Natural killer cell (primary cell): ENCODE measurements around the gene CD79B. TPM values are rescaled to one million over a fixed set of nuclear protein-coding genes. Genes with fewer than 3 reads are reported as not detected.
A peak's percentile ranks its signal among the peaks of the same experiment; 100 is the strongest.

ENCODE experiments used
- ATAC-seq, 3 donors: fragments of 150-1000 bp in 2 of 3; fragments of 200-7000 bp in 1 of 3; cut with Tn5 transposase; 1 replicate in 1 of 3; 2 replicates in 2 of 3; pipeline ENCODE4 v1.10.0; 2021; ENCODE audit warnings: mild to moderate bottlenecking in 2 of 3, moderate library complexity in 2 of 3
- DNase-seq, 2 donors: peaks; one replicate each; pipeline versions ENCODE4 v3.0.0 to v3.0.0-alpha.2; 2013 to 2021; ENCODE audit warnings: mixed read lengths in 1 of 2
- H3K27ac ChIP-seq: one replicate; pipeline ENCODE4 v1.5.1; 2013; ENCODE audit warnings: mild to moderate bottlenecking, low read length
- H3K27me3 ChIP-seq: one replicate; pipeline ENCODE4 v1.6.1; 2013; ENCODE audit warnings: low read length; ENCODE audit not compliant: control insufficient read depth, insufficient read depth
- H3K36me3 ChIP-seq: one replicate; pipeline ENCODE4 v1.6.1; 2013; ENCODE audit warnings: low read length; ENCODE audit not compliant: control insufficient read depth, insufficient read depth
- H3K4me1 ChIP-seq: one replicate; pipeline ENCODE4 v1.6.1; 2013; ENCODE audit warnings: low read length; ENCODE audit not compliant: control insufficient read depth, insufficient read depth
- H3K4me3 ChIP-seq: one replicate; pipeline ENCODE4 v1.5.1; 2013; ENCODE audit warnings: low read length
- H3K9me3 ChIP-seq: one replicate; pipeline ENCODE4 v1.6.1; 2013; ENCODE audit warnings: low read length; ENCODE audit not compliant: control insufficient read depth, insufficient read depth
- H3K27ac Mint-ChIP-seq, 2 donors: one replicate each; pipeline ENCODE4 v1.8.0; 2022; ENCODE audit warnings: mild to moderate bottlenecking in 2 of 2, mixed read lengths in 2 of 2, moderate library complexity in 1 of 2
- H3K27me3 Mint-ChIP-seq, 2 donors: one replicate each; pipeline ENCODE4 v1.8.0; 2022; ENCODE audit warnings: low read depth in 2 of 2, mixed read lengths in 2 of 2
- H3K36me3 Mint-ChIP-seq: one replicate; pipeline ENCODE4 v1.8.0; 2022; ENCODE audit warnings: mixed read lengths
- H3K4me1 Mint-ChIP-seq, 2 donors: one replicate each; pipeline ENCODE4 v1.8.0; 2022; ENCODE audit warnings: mixed read lengths in 2 of 2
- H3K4me3 Mint-ChIP-seq: one replicate; pipeline ENCODE4 v1.8.0; 2022; ENCODE audit warnings: mild to moderate bottlenecking, moderate library complexity, mixed read lengths
- H3K9me3 Mint-ChIP-seq, 2 donors: one replicate each; pipeline ENCODE4 v1.8.0; 2022; ENCODE audit warnings: mixed read lengths in 2 of 2
- CTCF ChIP-seq: fragments of 200-600 bp; IDR thresholded peaks from one replicate; pipeline ENCODE4 v1.8.0; 2022; ENCODE audit warnings: antibody characterized with exemption
- WGBS: methylation state at CpG from one replicate; pipeline ENCODE4 v1.1.7; 2013; ENCODE audit warnings: missing lambda C conversion rate; ENCODE audit not compliant: insufficient coverage; 5-methylcytosine and 5-hydroxymethylcytosine counted together
- intact Hi-C: fragments of 100-400 bp; cut with micrococcal nuclease; formaldehyde crosslinking; loops from one replicate; pipeline ENCODE4 v1.14.2; 2022
- total RNA-seq, 4 donors: library from RNA; stranded (reverse); fragments of 120-200 nt in 1 of 4; gene quantifications; one replicate each; pipeline versions ENCODE4 v1.2.3 to v1.2.4, GENCODE V29; 2013 to 2022

Gene CD79B
- total RNA-seq, 3 donors from 2014 or later (not counting 1 experiment from before 2014, with no cell fraction given) = 26.9 to 28.9 (median 27.2) TPM

- Histone ChIP-seq H3K27me3 (no peaks in the 10 kb centered on the region), H3K4me3 (no peak overlapping the region), H3K27ac (peak overlapping the region; percentile 71), H3K4me1 (peaks cover 35% of the 10 kb centered on the region), H3K36me3 (no peaks in the 10 kb centered on the region), H3K9me3 (no peaks in the 10 kb centered on the region)
- TF ChIP-seq CTCF = no peak
- intact Hi-C loops = no loop called here
- whole genome bisulfite sequencing = 17% methylated on average over 9 of the region's 11 CpGs
- Mint-ChIP-seq H3K9me3 (no peaks in the 10 kb centered on the region), H3K4me1 (peaks cover 14 to 22% of the 10 kb centered on the region in 2 donors), H3K27me3 (no peaks in the 10 kb centered on the region), H3K36me3 (no peaks in the 10 kb centered on the region), H3K27ac (peak overlapping the region; percentile 43 to 93), H3K4me3 (peak overlapping the region; percentile 53)
- peak; percentile 48 to 58 for DNase-seq
- peak; percentile 64 to 89 (median 85) for ATAC-seq
These were observed 22.4 kb upstream of the CD79B start for GRCh38 chr17:63954402-63955063.

DNA sequence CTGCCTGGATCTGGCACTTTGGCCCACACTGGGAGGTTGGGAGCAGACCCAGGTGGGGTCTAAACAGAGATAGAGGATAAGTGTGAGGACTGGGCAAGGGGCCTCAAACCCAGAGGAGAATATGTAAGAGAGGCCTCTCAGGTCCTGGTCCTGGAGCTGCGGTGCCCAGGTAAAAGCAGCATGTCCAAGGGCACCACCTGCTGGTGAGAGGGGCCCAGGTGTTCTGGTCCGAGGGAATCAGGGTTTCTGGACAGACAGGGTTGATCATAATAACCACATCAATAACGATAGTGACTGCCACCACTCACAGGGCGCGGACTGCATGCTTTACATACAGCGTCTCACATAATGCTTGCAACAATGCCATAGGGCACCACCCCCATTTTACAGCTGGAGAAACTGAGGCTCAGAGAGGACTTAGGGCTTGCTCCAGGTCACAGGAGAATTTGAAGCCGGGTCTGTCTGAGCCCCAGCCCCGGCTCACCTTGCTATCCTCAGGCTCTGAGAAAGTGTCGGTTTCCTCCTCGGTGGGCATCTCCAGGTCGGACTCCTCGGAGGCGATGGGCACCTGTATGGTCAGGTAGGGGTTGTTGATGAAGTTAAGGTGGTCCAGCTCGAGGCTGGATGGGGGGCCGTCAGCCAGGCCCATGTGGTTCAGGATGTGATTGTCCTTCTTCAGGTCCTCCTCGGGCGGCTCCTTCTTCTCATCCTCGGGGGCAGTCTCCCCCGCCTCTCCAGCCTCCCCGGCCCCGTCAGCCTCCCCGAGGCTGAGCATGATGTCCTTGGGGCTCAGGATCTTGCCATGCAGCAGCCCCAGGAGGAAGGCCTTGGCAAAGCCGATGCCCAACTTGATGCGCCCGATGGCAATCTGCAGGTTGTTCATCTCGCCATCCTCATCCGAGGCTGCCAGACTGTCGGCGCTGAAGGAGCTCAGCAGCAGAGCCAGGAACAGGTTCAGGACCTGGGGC is 19.1 kb upstream of the CD79B start:
- DNase-seq (peak in 1 of 2 donors; percentile 60), ATAC-seq (no peak)
- peaks cover 57% of the 10 kb centered on the region for H3K4me1 ChIP-seq
- no peaks in the 10 kb centered on the region for H3K27me3 ChIP-seq
- Mint-ChIP-seq H3K9me3 (no peaks in the 10 kb centered on the region), H3K4me3 (no peak overlapping the region), H3K27ac (no peak overlapping the region), H3K36me3 (no peaks in the 10 kb centered on the region), H3K27me3 (no peaks in the 10 kb centered on the region), H3K4me1 (peaks cover 20 to 28% of the 10 kb centered on the region in 2 donors)
- no peaks in the 10 kb centered on the region for H3K36me3 ChIP-seq
- H3K4me3 ChIP-seq = no peak overlapping the region
- H3K27ac ChIP-seq = no peak overlapping the region
- TF ChIP-seq CTCF = no peak
- no peaks in the 10 kb centered on the region for H3K9me3 ChIP-seq
- 92% methylated on average over 29 of the region's 29 CpGs for WGBS
- intact Hi-C loops = no loop called here

DNA sequence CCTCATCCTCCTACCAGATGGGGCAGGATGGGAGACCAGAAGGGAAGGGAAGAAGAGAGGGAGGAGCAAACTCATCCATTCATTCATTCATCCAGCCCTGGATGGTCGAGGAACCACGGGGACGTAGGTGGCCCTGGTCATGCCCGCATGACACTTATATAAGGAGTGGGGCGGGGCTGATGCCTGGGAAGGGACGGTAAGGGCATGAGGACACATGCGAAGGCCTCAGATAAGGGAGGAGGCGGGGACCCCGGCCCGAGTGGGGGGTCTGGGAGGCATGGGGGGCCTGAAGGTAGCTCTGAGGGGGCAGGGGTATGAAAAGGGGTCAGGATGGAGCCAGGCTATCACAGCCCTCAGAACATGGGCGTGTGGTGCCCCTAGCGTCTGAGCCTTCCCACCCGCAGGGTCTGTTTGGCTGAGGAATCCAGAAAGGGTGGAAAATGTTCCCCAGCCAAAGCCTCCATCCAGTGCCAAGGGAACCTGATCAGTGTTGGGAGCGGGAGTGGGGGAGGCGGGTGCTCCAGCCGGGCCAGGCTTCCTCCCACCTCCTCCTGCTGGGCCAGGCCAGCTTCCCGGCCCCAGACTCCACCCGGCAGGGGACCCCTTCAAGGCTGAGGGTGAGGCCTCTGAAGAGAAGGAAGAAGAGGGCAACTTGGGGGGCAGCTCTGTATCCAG is 17.6 kb upstream of the CD79B start:
- Histone ChIP-seq H3K4me1 (peaks cover 65% of the 10 kb centered on the region), H3K4me3 (no peak overlapping the region), H3K36me3 (no peaks in the 10 kb centered on the region), H3K27me3 (no peaks in the 10 kb centered on the region), H3K27ac (no peak overlapping the region), H3K9me3 (no peaks in the 10 kb centered on the region)
- H3K4me3 Mint-ChIP-seq = no peak overlapping the region
- H3K27ac Mint-ChIP-seq = no peak overlapping the region
- no peaks in the 10 kb centered on the region for H3K9me3 Mint-ChIP-seq
- intact Hi-C loops = loop anchor here (5.0 kb wide), 1 partner anchor 38 kb away; no protein-coding TSS in a partner anchor
- peaks cover 23 to 29% of the 10 kb centered on the region in 2 donors for H3K4me1 Mint-ChIP-seq
- WGBS = 91% methylated on average over 18 of the region's 18 CpGs
- DNase-seq (no peak), ATAC-seq (no peak)
- TF ChIP-seq CTCF = no peak
- H3K27me3 Mint-ChIP-seq = no peaks in the 10 kb centered on the region
- no peaks in the 10 kb centered on the region for H3K36me3 Mint-ChIP-seq
